ENCODE data around the gene TOX4.

GRCh38 chr14:21528381-21529348 lies 51.7 kb downstream of the TOX4 start:
- TF ChIP-seq, protein P1, sequence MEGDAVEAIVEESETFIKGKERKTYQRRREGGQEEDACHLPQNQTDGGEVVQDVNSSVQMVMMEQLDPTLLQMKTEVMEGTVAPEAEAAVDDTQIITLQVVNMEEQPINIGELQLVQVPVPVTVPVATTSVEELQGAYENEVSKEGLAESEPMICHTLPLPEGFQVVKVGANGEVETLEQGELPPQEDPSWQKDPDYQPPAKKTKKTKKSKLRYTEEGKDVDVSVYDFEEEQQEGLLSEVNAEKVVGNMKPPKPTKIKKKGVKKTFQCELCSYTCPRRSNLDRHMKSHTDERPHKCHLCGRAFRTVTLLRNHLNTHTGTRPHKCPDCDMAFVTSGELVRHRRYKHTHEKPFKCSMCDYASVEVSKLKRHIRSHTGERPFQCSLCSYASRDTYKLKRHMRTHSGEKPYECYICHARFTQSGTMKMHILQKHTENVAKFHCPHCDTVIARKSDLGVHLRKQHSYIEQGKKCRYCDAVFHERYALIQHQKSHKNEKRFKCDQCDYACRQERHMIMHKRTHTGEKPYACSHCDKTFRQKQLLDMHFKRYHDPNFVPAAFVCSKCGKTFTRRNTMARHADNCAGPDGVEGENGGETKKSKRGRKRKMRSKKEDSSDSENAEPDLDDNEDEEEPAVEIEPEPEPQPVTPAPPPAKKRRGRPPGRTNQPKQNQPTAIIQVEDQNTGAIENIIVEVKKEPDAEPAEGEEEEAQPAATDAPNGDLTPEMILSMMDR (IDR thresholded peaks at IDR 0.05) = no peak
- no peak for TF ChIP-seq POLR2A (IDR thresholded peaks at IDR 0.05)
